ENCODE results near the gene ANKRD10.

DNA sequence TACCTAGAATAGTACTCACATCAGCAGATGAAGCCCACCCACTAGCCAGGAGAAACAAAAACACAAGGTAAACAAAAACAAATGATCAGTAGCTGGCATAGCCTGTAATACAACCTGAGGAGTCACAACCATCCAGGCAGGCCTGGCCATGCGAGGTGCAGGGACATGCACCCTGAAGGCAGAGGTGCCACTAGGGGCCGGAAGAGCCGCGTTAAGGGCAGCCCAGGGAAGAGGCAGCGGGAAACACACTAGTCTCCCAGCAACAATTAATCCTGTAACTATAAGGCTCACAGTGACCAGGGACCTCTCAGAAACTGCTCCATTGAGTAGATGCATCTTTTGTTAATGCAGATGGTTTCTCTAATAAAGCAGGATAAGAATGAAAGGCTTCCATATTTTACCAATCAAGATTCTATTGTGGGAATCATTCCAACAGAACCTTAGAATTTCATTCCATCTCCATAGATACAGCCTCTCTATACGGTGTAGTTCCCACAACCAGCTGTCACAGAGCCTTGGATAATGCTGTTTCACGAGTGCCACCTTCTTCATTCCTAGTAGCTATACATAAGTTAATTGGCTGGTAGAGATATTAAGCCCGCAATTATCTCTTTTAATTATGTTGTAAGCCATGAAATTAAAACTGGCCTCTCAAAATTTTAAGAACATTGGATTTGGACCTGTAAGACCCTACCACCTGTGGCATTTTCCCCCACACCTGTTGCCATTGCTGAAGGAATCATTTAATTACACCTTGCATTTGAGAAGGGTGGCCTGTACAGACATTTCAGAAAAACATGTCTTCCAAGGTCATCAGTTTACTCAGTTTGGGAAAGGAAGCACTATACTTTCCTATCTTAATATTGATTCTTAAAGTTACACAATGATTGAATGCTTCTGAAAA, 28.7 kb downstream of the ANKRD10 start:
- TF ChIP-seq, protein P1, sequence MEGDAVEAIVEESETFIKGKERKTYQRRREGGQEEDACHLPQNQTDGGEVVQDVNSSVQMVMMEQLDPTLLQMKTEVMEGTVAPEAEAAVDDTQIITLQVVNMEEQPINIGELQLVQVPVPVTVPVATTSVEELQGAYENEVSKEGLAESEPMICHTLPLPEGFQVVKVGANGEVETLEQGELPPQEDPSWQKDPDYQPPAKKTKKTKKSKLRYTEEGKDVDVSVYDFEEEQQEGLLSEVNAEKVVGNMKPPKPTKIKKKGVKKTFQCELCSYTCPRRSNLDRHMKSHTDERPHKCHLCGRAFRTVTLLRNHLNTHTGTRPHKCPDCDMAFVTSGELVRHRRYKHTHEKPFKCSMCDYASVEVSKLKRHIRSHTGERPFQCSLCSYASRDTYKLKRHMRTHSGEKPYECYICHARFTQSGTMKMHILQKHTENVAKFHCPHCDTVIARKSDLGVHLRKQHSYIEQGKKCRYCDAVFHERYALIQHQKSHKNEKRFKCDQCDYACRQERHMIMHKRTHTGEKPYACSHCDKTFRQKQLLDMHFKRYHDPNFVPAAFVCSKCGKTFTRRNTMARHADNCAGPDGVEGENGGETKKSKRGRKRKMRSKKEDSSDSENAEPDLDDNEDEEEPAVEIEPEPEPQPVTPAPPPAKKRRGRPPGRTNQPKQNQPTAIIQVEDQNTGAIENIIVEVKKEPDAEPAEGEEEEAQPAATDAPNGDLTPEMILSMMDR (IDR thresholded peaks at IDR 0.05), result no peak
- no peak for TF ChIP-seq POLR2A (IDR thresholded peaks at IDR 0.05)

Measured in tibial nerve (tissue), 3 donors.